OCI-LY1 (cell line): ENCODE measurements around the gene LIPC.

ENCODE experiments used
- H2AFZ ChIP-seq: fragments of 200-600 bp; sonication (generic), shearing (Covaris generic); 2 replicates; pipeline ENCODE4 v1.6.0; 2014; ENCODE audit warnings: antibody characterized with exemption, mild to moderate bottlenecking, low read length
- H3F3A ChIP-seq: fragments of 200-600 bp; sonication (generic), shearing (Covaris generic); 2 replicates; pipeline ENCODE4 v1.6.0; 2014; ENCODE audit warnings: mild to moderate bottlenecking, antibody characterized with exemption, low read length, moderate library complexity; ENCODE audit not compliant: insufficient read depth
- H3K27ac ChIP-seq: fragments of 200-600 bp; sonication (generic); 2 replicates; pipeline ENCODE4 v1.5.1; 2014; ENCODE audit warnings: low read length, mixed run types, mild to moderate bottlenecking, low read depth; ENCODE audit not compliant: poor library complexity, severe bottlenecking
- H3K27me3 ChIP-seq: fragments of 200-600 bp; sonication (generic); 2 replicates; pipeline ENCODE4 v1.6.0; 2014; ENCODE audit warnings: antibody characterized with exemption, mild to moderate bottlenecking, low read length, moderate library complexity; ENCODE audit not compliant: insufficient read depth
- H3K36me3 ChIP-seq: fragments of 200-600 bp; sonication (generic); 2 replicates; pipeline ENCODE4 v1.6.1; 2014; ENCODE audit warnings: mild to moderate bottlenecking, antibody characterized with exemption, low read length, moderate library complexity, mixed read lengths; ENCODE audit not compliant: insufficient read depth
- H3K4me1 ChIP-seq: fragments of 200-600 bp; sonication (generic); 2 replicates; pipeline ENCODE4 v1.5.1; 2014; ENCODE audit warnings: mild to moderate bottlenecking, low read length, moderate library complexity; ENCODE audit not compliant: insufficient read depth, severe bottlenecking
- H3K4me2 ChIP-seq: fragments of 200-600 bp; sonication (generic), shearing (Covaris generic); 2 replicates; pipeline ENCODE4 v1.6.1; 2014; ENCODE audit warnings: low read length
- H3K4me3 ChIP-seq: fragments of 200-600 bp; sonication (generic); 2 replicates; pipeline ENCODE4 v1.5.1; 2014; ENCODE audit warnings: low read length, low read depth, mild to moderate bottlenecking, mixed read lengths; ENCODE audit not compliant: poor library complexity, severe bottlenecking
- H3K79me2 ChIP-seq: fragments of 200-600 bp; shearing (Covaris generic); 2 replicates; pipeline ENCODE4 v1.6.1; 2016; ENCODE audit warnings: mixed run types, low read length, mixed read lengths; ENCODE audit not compliant: insufficient read depth
- H3K9ac ChIP-seq: fragments of 200-600 bp; sonication (generic), shearing (Covaris generic); 2 replicates; pipeline ENCODE4 v1.6.1; 2014; ENCODE audit warnings: mild to moderate bottlenecking, low read length, mixed read lengths
- H3K9me2 ChIP-seq: fragments of 200-600 bp; sonication (generic), shearing (Covaris generic); 2 replicates; pipeline ENCODE4 v1.6.1; 2014; ENCODE audit warnings: low read depth, mild to moderate bottlenecking, low read length, mixed read lengths
- H3K9me3 ChIP-seq: fragments of 200-600 bp; shearing (Covaris generic); 2 replicates; pipeline ENCODE4 v1.6.1; 2014; ENCODE audit warnings: low read length, mixed read lengths
- H4K20me1 ChIP-seq: fragments of 200-600 bp; sonication (generic), shearing (Covaris generic); 2 replicates; pipeline ENCODE4 v1.6.0; 2016; ENCODE audit warnings: mild to moderate bottlenecking, low read length; ENCODE audit not compliant: insufficient read depth
- EZH2 ChIP-seq: fragments of 200-600 bp; sonication (generic), shearing (Covaris generic); IDR thresholded peaks from 2 replicates; pipeline ENCODE4 v1.8.0; 2017; ENCODE audit warnings: borderline replicate concordance, mixed run types, mild to moderate bottlenecking, antibody characterized with exemption, low read length, moderate library complexity, mixed read lengths
- TF ChIP-seq, protein P1 (sequence below): fragments of 200-600 bp; sonication (generic), shearing (Covaris generic); IDR thresholded peaks from 2 replicates; pipeline ENCODE4 v1.5.1; 2017; ENCODE audit warnings: mild to moderate bottlenecking, antibody characterized with exemption, low read length, moderate library complexity, mixed read lengths

LIPC gene

DNA sequence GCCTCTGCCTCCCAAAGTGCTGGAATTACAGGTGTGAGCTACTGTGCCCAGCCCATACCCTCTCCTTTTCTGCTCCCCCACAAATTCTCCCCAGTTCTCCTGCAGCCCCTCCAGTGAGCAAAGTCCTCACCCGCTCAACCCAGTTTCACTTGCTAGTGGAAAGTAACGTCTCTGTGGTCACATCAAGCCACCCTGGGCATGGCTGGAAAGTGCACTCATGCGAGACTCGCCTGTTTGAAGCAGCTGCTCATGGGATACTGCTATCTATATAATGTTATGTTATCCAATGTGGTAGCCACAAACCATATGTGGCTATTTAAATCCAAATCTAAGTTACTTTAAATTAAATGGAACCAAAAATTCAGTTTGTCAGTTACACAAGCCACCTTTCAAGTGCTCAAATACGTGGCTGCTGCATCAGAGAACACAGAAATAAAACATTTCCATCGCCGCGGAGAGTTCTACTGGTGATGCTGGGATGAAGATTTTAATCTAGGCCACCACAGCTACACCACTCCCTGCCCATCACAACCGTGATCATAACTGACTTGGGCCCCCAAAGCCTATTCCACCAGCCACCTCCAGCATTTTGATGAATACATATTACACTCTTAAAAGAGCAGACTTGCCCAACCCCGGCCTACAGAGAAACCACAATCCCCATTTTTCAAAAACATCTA, 119.4 kb downstream of the LIPC start:
- Histone ChIP-seq H3K9ac (peak overlapping the region; percentile 78), H3K79me2 (no peaks in the 10 kb centered on the region), H3K4me2 (peak overlapping the region; percentile 51), H3K27ac (peak overlapping the region; percentile 99), H3K36me3 (no peaks in the 10 kb centered on the region), H3K9me2 (no peaks in the 10 kb centered on the region), H4K20me1 (no peaks in the 10 kb centered on the region), H2AFZ (no peak overlapping the region), H3K4me3 (peak overlapping the region; percentile 24), H3K9me3 (no peaks in the 10 kb centered on the region), H3K4me1 (peaks cover 90% of the 10 kb centered on the region), H3F3A (peaks cover 13% of the 10 kb centered on the region; the same call in 1 of the 2 replicates), H3K27me3 (no peaks in the 10 kb centered on the region)
- TF ChIP-seq EZH2: no peak
- TF ChIP-seq, protein P1, sequence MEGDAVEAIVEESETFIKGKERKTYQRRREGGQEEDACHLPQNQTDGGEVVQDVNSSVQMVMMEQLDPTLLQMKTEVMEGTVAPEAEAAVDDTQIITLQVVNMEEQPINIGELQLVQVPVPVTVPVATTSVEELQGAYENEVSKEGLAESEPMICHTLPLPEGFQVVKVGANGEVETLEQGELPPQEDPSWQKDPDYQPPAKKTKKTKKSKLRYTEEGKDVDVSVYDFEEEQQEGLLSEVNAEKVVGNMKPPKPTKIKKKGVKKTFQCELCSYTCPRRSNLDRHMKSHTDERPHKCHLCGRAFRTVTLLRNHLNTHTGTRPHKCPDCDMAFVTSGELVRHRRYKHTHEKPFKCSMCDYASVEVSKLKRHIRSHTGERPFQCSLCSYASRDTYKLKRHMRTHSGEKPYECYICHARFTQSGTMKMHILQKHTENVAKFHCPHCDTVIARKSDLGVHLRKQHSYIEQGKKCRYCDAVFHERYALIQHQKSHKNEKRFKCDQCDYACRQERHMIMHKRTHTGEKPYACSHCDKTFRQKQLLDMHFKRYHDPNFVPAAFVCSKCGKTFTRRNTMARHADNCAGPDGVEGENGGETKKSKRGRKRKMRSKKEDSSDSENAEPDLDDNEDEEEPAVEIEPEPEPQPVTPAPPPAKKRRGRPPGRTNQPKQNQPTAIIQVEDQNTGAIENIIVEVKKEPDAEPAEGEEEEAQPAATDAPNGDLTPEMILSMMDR: no peak

DNA sequence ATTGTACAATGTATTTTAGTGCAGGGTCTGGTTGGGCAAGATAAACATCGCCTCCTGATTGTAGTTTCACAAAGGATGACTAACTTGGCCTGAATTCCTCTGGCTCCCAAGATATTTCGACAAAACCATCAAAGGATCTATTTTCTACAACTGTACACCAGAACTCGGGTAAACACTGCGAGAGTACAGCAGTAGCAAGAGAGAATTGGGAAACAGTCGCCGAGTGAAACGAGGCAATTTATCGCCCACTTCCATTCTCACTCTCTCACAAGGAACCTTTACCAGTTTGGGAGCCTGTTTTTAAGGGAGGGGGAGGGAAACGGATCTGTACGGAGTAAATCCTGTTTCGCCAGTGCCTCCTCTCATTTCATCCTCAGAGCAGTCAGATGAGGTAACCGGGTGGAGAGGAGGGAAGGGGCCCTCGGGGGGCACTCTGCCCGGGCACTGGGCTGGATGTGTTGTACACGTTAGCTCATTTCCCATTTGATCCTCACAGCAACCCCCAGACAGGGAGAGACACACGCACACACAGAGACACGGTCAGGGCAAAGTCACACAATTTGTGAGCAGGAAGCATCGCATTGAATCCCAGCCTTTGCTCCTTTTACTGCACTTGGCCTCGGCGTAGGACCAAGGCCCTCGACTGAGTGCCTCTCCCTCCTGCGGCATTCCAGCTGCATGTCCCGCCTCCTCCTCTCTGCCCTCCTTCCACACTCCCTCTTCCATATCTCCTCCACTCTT, 120.1 kb downstream of the LIPC start:
- Histone ChIP-seq H3K4me3 (peak overlapping the region; percentile 24), H3K27me3 (no peaks in the 10 kb centered on the region), H3F3A (peaks cover 13% of the 10 kb centered on the region; the same call in 1 of the 2 replicates), H3K9me2 (no peaks in the 10 kb centered on the region), H3K4me1 (peaks cover 97% of the 10 kb centered on the region), H3K9ac (peak overlapping the region; percentile 78), H3K36me3 (no peaks in the 10 kb centered on the region), H3K27ac (peak overlapping the region; percentile 99), H4K20me1 (no peaks in the 10 kb centered on the region), H3K4me2 (peak overlapping the region; percentile 51), H3K79me2 (no peaks in the 10 kb centered on the region), H2AFZ (no peak overlapping the region), H3K9me3 (no peaks in the 10 kb centered on the region)
- TF ChIP-seq, protein P1: no peak
- TF ChIP-seq EZH2: no peak

DNA sequence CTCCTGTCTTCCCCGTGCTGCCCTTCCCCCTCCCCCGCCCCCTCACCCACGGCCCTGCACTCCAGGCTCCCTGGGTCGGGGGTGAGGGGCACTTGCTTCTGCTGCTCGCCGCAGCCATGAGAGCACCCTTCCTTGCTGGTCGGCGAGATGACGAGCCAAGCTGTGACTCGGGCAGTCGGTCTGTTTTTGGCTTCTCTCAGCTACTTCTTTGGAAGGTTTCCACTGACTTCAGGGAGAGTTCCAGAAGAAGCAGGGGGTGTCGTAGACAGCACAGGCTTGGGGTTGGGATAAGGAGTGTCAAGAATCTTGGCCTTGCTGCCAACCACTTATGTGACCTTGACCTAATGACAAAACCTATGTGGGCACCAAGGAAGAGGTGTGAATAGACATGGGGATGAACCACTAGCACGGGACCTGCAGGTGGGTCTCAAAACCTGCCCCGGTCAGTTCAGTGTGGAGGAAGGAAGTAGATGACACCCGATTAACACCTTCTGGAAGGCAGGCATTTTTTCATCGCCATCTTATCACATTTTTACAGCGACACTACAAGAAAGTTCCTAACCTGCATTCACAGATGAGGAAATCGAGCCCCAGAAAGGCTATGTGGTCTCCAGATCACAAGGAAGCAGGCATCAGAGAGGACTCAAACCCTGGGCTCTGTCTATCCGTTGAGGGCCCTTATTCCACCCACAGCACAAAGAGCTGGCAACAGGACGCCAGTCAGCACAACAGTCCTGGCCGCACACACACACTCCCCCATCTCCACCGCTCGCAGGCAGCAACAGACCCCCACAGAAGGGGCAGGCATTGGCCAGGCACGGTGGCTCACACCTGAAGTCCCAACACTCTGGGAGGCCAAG, 120.9 kb downstream of the LIPC start:
- H3F3A ChIP-seq: peaks cover 13% of the 10 kb centered on the region; the same call in 1 of the 2 replicates
- no peak overlapping the region for H3K4me3 ChIP-seq
- H3K9me3 ChIP-seq: no peaks in the 10 kb centered on the region
- H3K27me3 ChIP-seq: no peaks in the 10 kb centered on the region
- H3K4me2 ChIP-seq: peak overlapping the region; percentile 51; the same call in 1 of the 2 replicates
- H3K36me3 ChIP-seq: no peaks in the 10 kb centered on the region
- no peaks in the 10 kb centered on the region for H3K9me2 ChIP-seq
- no peaks in the 10 kb centered on the region for H4K20me1 ChIP-seq
- no peak overlapping the region for H2AFZ ChIP-seq
- H3K79me2 ChIP-seq: no peaks in the 10 kb centered on the region
- H3K27ac ChIP-seq: peak overlapping the region; percentile 99
- H3K9ac ChIP-seq: peak overlapping the region; percentile 78
- TF ChIP-seq EZH2: no peak
- TF ChIP-seq, protein P1: no peak
- peaks cover 89% of the 10 kb centered on the region for H3K4me1 ChIP-seq
